ENCODE data around the gene NFATC1.
"Not testable (repeated sequence)": the region's sequence is repeated elsewhere in the genome, so short reads cannot be mapped to it uniquely, and the experiment has no call there.

The NFATC1 gene

DNA sequence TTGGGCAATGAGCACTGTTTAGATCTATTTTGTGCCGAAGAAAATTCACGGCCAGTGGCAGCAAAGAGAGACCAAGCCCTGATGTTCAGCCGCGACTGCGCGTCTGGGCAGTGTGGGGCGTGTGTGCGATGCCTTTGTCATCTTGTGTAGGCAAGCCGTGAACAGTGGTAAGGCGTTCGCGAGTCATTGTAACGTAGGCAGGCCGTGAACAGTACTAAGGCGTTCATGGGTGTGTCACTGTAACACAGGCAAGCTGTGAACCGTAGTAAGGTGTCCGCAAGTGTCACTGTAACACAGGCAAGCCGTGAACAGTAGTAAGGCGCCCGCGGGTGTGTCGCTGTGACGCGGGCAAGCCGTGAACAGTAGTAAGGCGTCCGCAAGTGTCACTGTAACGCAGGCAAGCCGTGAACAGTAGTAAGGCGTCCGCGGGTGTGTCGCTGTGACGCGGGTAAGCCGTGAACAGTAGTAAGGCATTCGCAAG lies 99.9 kb downstream of the NFATC1 start:
- no peak for DNase-seq (ENCODE audit: low read depth)
- H3K4me3 ChIP-seq (ENCODE audit: low read depth, low read length) = no peak overlapping the region

DNA sequence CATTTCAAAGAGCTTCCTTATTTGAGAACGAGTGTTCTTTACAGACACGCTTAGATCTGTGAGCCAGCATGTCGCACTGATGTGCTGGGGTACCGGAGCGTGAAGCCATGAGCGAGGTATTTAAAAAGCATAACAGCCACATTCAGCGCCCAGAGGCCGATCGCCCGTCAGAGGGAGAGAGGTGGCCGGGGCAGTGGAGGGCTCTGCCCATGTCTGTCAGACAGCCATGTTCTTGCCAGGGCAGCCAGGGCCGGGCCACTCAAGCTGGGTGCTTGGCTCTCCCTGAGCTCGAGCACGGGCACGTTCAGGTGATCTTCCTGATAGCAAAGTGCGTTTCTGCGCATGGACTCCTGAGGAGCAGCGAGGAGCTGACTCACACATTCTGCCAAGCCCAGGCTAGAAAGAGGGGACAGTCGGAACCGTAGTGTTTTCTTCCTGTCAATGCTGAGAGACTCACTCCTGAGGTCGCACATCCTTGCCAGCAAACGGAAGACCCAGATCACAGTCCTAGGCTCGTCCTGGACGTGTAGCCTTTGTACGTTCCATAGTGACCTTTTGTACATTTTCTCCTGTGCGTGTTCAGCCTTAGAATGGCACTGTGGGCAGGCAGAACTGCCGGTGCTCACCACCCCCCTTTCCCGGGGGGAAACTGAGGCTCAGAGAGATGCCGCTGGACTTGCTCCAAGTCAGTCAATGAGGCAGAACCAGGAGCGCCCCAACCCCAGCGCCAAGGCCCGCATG lies 100.7 kb downstream of the NFATC1 start:
- no peak overlapping the region for H3K4me3 ChIP-seq (ENCODE audit: low read depth, low read length)
- no peak for DNase-seq (ENCODE audit: low read depth)

DNA sequence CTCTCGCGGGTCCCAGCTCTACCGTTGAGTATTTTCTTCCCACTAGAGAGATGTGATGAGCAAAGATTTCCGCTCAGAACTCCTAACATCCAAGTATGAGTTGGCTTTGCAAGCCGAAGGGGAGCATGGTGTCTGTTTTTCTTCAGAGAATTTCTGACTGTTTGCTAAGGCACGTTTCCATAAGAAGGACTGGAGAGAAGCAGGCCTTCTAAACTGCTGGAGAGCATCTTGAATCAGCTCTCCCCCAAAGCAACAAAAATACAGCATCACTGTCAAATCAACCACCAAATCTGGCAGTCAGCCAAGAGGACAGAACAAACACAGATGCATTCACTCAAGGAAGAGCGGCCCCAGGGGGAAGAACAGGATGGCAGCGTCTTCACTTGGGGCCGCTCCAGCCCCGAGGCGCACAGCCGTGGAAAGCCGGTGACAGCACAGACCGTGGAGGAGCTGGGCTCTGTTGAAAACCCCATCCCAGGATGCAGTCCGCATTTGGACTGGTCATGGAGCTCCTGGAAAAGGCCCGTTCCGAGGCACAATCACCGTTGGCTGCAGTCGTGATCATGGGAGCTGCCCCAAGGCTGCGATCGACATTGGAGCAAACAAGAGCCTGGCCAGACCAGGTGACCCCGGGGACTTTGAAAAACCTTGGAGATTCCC lies 101.4 kb downstream of the NFATC1 start:
- no peak for DNase-seq (ENCODE audit: low read depth)
- H3K4me3 ChIP-seq (ENCODE audit: low read depth, low read length) = no peak overlapping the region

DNA sequence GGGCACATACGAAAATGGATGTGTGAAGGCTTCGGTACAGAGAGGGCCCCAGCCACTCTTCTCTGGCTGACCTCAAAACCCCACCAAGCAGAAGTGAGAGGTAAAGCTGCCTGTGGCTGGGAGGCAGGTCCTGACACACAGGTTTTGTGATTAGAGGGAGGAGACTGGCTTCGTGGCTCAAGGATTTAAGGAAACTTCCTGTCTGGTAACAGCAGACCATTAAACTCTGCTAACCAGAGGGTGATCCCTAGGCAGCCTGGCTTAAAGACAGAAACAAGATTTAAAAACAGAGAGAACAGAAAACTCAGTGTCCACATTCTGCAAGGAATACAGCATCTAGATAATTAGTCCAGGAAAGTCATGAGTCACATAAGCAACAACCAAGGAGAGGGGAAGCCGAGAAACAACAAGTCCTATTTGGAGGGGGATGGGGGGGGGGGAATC lies 101.9 kb downstream of the NFATC1 start:
- DNase-seq (ENCODE audit: low read depth) = no peak

DNA sequence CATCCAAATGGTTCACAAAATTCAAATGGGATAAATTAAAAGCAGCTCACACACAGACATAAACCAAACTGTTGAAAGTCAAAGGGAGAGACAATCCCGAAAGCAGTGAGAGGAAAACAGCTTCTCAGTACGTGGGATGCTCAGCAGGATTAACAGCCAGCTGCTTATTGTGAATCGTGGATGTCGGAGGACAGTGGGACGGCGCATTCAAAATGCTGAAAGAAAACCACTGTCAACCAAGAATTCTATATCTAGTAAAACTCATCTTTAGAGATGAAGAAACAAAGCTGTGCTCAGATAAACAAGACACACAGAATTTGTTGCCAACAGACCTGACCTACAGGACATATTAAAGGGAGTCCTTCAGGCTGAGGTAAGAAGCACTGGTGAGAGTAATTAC lies 102.9 kb downstream of the NFATC1 start:
- no peak overlapping the region for H3K4me3 ChIP-seq (ENCODE audit: low read depth, low read length)
- DNase-seq (ENCODE audit: low read depth) = no peak

More for the DNA sequence above, 101.9 kb downstream of the NFATC1 start:
- H3K4me3 ChIP-seq (ENCODE audit: low read depth, low read length) = no peak overlapping the region

DNA sequence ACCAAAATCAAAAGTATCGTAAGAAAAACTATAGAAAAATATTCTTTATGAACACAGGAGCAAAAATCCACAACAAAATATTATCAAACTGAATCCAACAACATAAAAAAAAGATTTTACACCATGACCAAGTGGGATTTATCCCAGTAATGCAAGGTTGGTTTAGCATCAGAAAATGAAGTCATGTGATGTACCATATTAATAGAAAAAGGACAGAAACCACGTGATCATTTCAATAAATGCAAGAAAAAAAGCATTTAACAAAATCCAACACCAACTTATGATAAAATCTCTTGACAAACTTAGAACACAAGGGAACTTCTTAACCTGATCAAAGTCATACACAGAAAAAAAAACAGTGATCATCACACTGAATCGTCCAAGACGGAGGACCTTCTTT lies 105.3 kb downstream of the NFATC1 start:
- no peak overlapping the region for H3K4me3 ChIP-seq (ENCODE audit: low read depth, low read length)
- DNase-seq (ENCODE audit: low read depth) = no peak

DNA sequence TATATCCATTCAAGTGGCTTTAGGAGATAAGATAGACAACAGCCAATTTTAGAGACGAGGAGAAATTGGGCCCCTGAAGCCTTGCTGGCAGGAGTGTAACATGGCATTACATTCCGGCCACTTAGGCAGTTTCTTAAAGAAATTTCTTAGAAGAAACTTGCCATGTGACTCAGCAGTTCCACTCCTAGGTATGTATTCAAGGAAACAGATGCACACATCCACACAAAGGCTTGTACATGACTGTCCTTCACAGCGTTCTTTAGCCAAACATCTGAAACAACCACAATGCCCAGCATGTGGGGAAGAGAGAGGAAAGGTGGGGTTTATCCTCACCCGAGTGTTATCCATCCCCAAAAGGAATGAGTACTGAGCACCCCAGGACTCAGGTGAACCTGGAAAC lies 107.1 kb downstream of the NFATC1 start:
- H3K4me3 ChIP-seq (ENCODE audit: low read depth, low read length) = no peak overlapping the region
- no peak for DNase-seq (ENCODE audit: low read depth)

DNA sequence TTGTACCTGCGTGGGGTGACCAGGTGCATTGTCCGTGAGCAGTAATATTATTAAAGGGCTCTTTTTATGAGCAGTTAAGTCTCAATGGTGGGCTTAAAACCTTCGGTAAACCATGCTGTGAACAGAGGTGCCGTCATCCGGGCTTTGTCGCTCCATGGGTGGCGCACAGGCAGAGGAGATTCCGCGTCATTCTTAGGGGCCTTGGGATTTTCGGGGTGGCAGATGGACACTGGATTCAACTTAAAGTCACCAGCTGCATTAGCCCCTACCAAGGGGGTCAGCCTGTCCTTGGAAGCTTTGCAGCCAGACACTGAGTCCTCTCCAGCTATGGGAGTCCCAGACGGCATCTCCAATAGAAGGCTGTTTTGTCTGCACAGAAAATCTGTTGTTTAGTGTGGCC lies 107.7 kb downstream of the NFATC1 start:
- DNase-seq (ENCODE audit: low read depth) = no peak
- H3K4me3 ChIP-seq (ENCODE audit: low read depth, low read length) = no peak overlapping the region

DNA sequence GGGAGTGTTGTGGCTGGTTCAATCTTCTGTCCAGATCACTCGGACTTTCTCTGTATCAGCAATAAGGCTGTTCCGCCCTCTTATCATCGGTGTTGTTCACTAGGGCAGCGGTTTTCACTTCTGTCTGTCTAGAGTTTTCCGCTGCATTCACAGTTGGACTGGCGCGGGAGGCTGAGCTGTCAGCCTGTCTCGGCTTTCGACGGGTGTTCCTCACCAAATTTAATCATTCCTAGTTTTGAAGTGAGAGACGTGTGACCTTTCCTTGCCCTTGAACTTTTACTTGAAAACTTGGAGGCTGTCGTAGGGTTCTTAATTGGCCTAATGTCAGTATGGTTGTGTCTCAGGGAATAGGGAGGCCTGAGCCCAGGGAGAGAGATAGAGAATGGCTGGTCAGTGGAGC lies 108.3 kb downstream of the NFATC1 start:
- no peak overlapping the region for H3K4me3 ChIP-seq (ENCODE audit: low read depth, low read length)
- no peak for DNase-seq (ENCODE audit: low read depth)

DNA sequence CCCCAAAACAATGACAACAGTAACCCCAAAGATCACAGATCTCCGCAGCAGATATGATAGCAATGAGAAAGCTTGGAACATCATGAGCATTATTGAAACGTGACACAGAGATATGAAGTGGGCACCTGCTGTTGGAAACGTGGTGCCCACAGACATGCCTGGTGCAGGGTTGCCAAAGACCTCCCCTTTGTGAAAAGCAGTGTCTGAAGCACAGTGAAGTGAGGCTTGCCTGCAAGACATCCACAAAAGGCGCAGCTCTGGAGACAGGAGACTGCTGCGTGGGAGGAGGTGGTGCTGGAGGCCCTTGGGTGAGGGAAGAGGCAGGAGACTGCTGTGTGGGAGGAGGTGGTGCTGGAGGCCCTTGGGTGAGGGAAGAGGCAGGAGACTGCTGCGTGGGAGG lies 108.8 kb downstream of the NFATC1 start:
- not testable (repeated sequence) for DNase-seq (ENCODE audit: low read depth); H3K4me3 ChIP-seq (ENCODE audit: low read depth, low read length)

DNA sequence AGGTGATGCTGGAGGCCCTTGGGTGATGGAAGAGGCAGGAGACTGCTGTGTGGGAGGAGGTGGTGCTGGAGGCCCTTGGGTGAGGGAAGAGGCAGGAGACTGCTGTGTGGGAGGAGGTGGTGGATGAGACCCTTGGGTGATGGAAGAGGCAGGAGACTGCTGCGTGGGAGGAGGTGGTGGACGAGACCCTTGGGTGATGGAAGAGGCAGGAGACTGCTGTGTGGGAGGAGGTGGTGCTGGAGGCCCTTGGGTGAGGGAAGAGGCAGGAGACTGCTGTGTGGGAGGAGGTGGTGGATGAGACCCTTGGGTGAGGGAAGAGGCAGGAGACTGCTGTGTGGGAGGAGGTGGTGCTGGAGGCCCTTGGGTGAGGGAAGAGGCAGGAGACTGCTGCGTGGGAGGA lies 109.7 kb downstream of the NFATC1 start:
- H3K4me3 ChIP-seq (ENCODE audit: low read depth, low read length); DNase-seq (ENCODE audit: low read depth): not testable (repeated sequence)

DNA sequence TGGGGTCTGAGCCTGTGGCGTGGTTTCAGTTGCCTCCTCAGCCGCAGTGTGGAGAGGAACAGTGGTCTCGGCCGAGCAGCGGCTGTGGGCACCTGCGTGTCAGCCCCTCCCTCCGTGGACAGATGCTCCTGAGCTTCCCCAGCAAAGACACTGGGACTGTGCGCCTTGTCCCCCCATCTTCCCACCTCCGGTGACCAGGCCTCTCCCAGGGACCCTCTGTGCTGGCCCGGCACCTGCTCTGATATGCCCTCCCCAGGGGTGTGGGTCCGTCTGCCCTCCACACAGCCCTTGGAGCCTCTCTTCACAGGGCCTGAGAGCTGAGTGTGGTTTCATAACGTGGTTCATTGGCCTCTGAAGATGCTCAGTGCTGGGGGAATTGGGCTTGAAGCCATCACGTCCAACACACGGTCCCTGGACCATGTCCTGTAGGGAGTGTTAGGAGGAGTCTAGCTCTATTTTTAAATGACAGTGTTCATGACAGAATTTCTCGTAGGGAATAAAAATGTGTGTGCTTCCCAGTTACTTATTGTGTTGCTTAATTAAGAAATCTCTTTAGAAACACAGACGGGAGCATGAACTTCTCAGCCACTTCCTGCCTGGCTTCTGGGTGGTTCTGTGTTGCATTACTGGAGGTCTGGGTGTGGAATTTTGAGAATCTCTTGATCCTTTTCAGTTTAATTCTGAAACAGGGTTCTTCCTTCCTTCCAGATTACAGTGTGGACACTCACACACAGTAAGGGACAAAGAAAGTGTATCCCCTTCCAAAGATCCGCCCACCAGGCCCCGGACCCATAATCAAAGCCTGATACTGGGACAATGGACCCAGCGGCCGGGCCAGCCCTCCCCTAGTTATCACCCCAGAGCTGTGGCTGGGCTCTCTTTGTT lies 110.7 kb downstream of the NFATC1 start:
- no peak for DNase-seq (ENCODE audit: low read depth)
- no peak overlapping the region for H3K4me3 ChIP-seq (ENCODE audit: low read depth, low read length)

DNA sequence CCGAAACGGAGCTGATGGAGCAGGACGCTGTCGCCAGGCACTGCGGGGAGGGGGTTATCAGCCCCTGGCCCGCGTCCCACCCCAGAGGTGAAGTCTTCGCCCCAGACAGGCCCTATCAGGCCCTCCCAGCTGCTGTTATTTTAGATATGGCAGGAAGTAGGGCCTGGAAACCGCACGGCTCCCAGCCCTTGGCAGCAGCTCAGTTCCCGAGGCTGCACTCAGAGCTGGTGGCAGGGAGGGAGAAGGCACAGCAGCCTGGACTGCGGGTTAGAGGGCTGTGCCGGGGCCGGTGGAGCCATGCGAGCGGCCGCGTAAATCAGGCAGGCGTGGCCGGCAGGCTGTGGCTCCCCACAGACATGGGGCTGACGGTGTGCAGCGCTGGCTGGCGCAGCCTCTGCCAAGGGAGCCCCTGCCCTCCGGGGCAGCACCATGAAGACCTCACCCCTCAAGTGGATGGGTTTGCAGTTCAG lies 111.4 kb downstream of the NFATC1 start:
- no peak for DNase-seq (ENCODE audit: low read depth)
- H3K4me3 ChIP-seq (ENCODE audit: low read depth, low read length) = no peak overlapping the region

DNA sequence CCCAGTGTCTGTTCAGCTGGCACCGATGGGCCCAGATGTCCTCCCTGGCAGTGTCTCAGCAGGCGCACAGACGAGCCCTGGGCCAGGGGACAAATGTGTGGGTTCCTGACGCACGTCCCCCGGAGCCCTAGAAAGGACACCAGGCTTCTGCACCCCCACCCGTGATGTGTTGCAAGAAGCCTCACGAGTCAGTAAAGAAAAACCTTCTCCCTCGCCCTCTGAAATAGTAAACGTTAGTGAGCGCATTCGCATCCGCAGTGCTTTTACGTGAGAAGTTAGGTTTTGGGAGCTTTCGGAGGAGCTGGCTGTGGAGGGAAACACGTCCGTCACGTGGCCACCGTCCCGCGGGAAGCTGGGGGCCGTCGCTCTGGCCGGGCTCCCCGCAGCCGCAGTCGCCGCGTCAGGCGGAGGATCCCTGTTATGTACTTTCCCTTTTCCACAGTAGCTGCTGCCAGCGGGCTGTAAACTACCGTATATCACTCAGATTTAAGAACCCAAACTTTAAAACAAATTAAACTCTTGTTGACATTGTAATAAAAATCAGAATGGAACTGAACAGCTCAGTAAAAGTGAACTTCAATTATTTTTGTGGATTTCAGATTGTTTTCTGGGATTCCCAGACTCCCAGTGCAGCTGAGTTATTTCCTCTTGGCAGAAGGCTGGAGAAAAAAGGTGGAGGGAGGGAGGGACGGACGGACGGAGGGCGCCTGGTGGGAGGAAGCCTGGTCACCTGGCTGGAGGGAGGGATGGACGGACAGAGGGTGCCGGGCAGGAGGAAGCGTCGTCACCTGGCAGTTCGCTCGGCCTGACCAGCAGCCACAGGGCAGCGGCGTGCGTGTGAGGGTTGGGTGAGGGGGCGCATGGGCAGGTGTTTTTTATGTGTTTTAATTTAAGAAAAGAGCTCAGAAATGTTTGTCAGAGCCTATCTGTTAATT lies 112.1 kb downstream of the NFATC1 start:
- no peak for DNase-seq (ENCODE audit: low read depth)

DNA sequence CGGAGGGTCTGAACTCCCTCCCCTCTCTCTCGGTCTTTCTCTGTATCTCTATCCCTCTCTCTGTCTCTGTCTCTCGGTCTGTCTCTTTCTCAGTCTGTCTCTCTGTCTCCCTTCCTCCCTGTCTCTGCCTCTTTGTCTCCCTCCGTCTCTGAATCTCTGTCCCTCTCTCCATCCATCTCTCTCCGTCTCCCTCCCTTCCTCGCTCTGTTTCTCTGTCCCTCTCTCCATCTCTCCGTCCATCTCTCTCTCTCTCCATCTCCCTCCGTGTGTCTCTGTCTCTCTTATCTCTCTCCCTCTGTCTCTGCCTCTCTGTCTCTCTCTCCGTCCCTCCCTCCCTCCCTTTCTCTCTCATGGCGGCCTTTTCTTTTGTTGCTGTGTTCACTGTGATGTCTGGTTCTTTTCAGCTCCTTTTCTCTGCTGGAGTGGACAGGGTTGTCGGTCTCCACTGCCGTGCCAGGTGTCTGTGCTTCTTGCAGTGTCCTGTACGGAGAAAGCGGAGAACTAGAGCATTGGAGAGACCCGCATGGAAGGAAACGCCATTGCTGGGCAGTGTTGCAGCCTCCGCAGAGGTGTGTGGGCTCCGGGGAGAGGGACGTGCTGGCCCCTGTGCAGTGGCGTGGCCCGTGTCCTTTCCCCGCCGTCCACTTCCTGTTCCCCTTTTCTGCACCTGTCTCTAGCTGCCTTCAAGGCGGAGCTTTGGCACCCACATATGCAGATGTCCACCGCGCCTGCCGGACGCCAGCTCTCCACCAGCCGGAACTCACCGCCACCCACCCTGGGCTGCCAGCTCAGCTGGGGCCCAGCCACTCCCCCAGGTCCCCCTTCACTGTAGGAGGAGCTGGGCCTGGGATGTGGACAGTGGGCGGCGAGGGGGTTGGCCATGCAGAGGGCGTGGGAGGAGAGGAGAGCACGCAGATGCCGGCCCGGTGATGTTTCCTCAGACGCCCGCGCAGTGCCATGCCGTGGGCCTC lies 113.1 kb downstream of the NFATC1 start:
- H3K4me3 ChIP-seq (ENCODE audit: low read depth, low read length) = no peak overlapping the region
- no peak for DNase-seq (ENCODE audit: low read depth)

More for the DNA sequence above, 112.1 kb downstream of the NFATC1 start:
- H3K4me3 ChIP-seq (ENCODE audit: low read depth, low read length) = peak overlapping the region; percentile 31

DNA sequence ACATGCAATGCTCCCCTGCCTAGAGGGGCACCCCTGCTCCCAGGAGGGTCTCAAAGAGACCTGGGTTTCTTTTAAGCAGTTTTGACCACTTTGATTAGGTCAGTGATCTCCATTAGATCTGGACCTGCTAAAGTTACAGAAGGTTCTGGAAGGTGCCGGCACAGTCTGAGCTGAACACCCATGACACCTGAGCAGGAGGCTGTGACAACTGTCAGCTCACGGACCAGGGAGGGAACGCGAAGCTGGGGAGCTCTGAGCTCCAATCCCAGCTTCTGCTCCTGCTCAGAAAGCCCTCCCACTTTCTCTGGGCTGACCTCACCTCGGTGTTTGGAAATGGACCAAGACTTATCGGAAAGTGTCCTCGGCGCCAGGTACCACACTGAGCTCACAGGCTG lies 113.8 kb downstream of the NFATC1 start:
- no peak for DNase-seq (ENCODE audit: low read depth)

DNA sequence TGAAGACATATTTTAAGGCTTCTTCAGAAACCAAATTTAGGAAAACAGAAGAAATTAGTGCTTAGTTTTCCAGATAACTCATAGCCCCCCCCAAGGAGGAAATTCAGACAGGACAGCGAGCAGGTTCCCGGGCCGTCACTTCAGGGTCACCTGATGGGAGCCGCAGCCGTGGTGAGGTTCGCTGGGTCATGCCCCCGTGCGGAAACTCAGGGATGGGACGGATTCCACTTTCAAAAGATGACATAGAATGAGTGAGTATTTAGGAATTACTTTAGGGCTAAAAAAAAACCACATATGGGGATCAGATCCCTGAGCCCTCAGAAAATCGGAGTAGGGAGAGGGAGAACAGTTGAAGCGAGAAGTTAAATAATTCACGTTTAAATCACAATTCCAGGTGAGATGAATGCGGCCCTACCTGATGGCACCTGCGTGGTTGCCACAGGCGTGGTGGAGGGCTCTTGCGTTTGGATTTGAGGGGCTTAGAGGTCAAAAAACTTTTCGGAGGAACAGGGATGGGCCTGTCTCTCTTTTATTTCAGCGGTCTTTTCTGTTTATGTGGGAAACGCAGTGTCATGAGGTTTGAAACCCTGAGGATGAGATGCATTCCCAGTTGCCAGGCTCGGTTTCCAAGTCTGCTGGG lies 114.4 kb downstream of the NFATC1 start:
- no peak overlapping the region for H3K4me3 ChIP-seq (ENCODE audit: low read depth, low read length)
- DNase-seq (ENCODE audit: low read depth) = no peak

More for the DNA sequence above, 113.8 kb downstream of the NFATC1 start:
- no peak overlapping the region for H3K4me3 ChIP-seq (ENCODE audit: low read depth, low read length)

Data from skeletal muscle cell (primary cell).